ENCODE measurements around the gene ACAA1.

DNA sequence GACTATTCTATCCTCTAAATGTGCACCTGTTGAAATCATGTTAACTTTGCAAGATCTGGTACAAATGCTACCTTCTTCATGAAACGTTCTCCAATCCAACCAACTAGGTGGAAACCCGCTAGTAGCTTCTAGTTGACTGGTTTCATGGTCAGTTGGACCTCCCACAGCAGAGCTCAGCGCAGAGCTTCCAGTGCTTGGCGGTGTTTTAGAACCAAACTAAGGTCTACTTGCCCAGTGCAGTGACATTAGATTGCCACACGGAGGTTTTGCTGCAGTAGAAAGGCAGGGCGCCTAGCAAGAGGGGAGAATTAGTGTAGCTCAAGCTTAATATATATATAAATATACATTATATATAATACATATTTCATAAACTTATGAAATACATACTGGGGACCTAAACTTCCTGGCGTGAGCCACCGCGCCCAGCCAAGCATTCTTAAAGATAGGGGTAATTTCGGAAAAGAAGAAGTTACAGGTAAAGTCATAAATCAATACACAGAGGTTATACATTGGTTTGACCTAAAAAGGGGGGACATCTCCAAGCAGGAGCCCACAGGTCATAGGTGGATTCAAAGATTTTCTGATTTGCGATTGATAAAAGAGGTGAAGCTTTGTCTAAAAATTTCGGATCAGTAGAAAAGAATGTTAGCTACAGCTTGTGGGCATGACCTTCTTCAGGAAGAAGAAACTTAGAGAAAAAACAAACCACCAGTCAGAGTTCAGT is 26.4 kb upstream of the ACAA1 start:
- TF ChIP-seq, protein P1, sequence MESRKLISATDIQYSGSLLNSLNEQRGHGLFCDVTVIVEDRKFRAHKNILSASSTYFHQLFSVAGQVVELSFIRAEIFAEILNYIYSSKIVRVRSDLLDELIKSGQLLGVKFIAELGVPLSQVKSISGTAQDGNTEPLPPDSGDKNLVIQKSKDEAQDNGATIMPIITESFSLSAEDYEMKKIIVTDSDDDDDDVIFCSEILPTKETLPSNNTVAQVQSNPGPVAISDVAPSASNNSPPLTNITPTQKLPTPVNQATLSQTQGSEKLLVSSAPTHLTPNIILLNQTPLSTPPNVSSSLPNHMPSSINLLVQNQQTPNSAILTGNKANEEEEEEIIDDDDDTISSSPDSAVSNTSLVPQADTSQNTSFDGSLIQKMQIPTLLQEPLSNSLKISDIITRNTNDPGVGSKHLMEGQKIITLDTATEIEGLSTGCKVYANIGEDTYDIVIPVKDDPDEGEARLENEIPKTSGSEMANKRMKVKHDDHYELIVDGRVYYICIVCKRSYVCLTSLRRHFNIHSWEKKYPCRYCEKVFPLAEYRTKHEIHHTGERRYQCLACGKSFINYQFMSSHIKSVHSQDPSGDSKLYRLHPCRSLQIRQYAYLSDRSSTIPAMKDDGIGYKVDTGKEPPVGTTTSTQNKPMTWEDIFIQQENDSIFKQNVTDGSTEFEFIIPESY (IDR thresholded peaks at IDR 0.05) = no peak
- TF ChIP-seq, protein P2, sequence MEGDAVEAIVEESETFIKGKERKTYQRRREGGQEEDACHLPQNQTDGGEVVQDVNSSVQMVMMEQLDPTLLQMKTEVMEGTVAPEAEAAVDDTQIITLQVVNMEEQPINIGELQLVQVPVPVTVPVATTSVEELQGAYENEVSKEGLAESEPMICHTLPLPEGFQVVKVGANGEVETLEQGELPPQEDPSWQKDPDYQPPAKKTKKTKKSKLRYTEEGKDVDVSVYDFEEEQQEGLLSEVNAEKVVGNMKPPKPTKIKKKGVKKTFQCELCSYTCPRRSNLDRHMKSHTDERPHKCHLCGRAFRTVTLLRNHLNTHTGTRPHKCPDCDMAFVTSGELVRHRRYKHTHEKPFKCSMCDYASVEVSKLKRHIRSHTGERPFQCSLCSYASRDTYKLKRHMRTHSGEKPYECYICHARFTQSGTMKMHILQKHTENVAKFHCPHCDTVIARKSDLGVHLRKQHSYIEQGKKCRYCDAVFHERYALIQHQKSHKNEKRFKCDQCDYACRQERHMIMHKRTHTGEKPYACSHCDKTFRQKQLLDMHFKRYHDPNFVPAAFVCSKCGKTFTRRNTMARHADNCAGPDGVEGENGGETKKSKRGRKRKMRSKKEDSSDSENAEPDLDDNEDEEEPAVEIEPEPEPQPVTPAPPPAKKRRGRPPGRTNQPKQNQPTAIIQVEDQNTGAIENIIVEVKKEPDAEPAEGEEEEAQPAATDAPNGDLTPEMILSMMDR (IDR thresholded peaks at IDR 0.05; ENCODE audit: low read depth, low read length, missing input control) = no peak
- TF ChIP-seq, protein P3, sequence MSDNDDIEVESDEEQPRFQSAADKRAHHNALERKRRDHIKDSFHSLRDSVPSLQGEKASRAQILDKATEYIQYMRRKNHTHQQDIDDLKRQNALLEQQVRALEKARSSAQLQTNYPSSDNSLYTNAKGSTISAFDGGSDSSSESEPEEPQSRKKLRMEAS (IDR thresholded peaks at IDR 0.05) = no peak
- TF ChIP-seq SP1 (IDR thresholded peaks at IDR 0.05) = no peak
- TF ChIP-seq GABPA (IDR thresholded peaks at IDR 0.05 in 1 of 2, conservative IDR thresholded peaks at IDR 0.05 in 1 of 2) = no peak
- TF ChIP-seq RAD21 (IDR thresholded peaks at IDR 0.05) = no peak
- TF ChIP-seq JUND (IDR thresholded peaks at IDR 0.05) = no peak
- TF ChIP-seq, protein P4, sequence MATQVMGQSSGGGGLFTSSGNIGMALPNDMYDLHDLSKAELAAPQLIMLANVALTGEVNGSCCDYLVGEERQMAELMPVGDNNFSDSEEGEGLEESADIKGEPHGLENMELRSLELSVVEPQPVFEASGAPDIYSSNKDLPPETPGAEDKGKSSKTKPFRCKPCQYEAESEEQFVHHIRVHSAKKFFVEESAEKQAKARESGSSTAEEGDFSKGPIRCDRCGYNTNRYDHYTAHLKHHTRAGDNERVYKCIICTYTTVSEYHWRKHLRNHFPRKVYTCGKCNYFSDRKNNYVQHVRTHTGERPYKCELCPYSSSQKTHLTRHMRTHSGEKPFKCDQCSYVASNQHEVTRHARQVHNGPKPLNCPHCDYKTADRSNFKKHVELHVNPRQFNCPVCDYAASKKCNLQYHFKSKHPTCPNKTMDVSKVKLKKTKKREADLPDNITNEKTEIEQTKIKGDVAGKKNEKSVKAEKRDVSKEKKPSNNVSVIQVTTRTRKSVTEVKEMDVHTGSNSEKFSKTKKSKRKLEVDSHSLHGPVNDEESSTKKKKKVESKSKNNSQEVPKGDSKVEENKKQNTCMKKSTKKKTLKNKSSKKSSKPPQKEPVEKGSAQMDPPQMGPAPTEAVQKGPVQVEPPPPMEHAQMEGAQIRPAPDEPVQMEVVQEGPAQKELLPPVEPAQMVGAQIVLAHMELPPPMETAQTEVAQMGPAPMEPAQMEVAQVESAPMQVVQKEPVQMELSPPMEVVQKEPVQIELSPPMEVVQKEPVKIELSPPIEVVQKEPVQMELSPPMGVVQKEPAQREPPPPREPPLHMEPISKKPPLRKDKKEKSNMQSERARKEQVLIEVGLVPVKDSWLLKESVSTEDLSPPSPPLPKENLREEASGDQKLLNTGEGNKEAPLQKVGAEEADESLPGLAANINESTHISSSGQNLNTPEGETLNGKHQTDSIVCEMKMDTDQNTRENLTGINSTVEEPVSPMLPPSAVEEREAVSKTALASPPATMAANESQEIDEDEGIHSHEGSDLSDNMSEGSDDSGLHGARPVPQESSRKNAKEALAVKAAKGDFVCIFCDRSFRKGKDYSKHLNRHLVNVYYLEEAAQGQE (IDR thresholded peaks at IDR 0.05) = no peak
- TF ChIP-seq TAF1 (conservative IDR thresholded peaks at IDR 0.05) = no peak
- TF ChIP-seq NR2F2 (IDR thresholded peaks at IDR 0.05) = no peak
- no peak for TF ChIP-seq YY1 (IDR thresholded peaks at IDR 0.05)
- TF ChIP-seq HNF4A (conservative IDR thresholded peaks at IDR 0.05) = no peak
- TF ChIP-seq EGR1 (IDR thresholded peaks at IDR 0.05; ENCODE audit: low read depth in 2 of 2) = no peak
- TF ChIP-seq, protein P5, sequence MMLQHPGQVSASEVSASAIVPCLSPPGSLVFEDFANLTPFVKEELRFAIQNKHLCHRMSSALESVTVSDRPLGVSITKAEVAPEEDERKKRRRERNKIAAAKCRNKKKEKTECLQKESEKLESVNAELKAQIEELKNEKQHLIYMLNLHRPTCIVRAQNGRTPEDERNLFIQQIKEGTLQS (IDR thresholded peaks at IDR 0.05) = no peak

Measured in liver (tissue), 3 donors.